ENCODE data around the gene FAM171A2.
"Not testable (repeated sequence)": the region's sequence is repeated elsewhere in the genome, so short reads cannot be mapped to it uniquely, and the experiment has no call there.

FAM171A2 gene

DNA sequence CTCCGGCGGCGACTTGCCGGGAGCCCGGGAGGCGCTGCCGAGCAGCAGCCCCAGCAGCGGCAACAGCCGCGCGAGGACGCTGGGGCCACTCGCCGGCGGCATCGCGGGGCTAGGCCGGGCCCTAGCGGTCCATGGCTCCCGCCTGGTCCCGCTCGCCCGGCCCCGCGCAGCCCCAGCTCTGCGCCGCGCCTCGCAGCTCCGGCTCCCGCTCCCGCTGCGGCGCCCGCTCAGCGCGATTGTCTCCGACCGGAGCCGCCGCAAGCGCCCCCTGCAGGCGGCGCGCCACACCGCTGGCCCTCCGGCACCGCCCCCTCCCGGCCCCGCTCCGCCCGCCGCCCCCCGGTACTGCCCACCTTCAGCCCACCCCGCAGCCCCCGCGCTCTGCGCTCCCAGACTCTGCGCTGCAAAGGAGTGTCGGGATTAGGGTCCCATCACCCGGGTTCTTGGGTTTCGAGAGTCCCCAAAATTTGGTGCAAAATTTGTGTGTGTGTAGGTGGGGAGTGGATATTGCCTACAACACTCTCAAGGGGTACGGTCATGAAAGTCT is at the start of gene FAM171A2:
Gene FAM171A2 (minus strand): TSS at position 241 of the 547 bp plus-strand sequence. CDS start 139 bp downstream, at position 102.
- peak; percentile 61 to 63 for DNase-seq (ENCODE audit: low read depth in 2 of 2)

DNA sequence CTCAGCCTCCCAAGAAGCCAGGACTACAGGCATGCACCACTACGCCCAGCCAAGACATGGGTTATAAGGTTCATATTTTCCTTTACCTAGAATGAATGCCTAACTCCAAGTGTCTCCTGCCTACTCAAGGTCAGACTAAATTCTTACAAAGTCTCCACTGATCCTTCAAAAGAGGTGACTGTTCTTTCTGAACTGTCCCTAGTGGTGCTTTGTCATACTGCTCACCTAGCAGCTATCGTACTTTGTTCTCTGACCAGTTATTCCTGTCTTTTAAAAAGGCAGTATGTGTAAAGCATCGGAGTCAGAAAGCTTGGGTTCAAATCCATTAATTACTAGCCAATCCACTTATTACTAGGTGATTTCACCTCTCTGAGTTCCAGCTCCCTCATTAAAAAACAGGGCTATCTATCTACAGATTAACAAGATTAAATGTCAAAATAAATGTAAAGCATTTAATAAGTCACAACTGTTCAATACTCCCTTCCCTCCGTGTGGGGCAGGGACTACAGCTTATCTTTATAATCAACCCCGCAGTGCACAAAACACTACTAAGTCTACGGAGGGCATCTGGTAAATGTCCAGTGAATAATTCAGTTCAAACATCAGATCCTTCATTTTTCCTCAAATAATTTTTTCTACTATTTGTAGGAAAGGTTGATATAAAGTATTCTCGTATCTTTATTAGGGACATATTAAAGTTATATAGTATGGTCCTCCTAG is 45.8 kb upstream of the FAM171A2 start:
- no peak for DNase-seq (ENCODE audit: low read depth in 2 of 2)

DNA sequence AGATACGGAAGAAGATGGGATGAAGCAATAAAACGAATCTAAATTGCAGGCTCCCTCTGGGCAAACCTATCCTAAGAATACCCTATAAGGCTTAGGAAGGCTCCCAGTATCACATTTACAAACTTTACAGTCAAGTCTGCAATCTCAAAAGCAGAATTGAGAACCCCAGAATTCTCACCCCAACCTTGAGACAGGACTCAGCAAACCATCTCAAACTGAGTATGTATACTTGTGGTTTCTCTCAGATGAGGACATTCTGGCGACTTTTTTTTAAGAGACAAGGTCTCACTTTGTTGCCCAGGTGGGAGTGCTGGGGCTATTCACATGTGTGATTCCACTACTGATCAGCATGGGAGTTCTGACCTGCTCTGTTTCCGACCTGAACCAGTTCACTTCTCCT is 45.1 kb upstream of the FAM171A2 start:
- no peak for DNase-seq (ENCODE audit: low read depth in 2 of 2)

DNA sequence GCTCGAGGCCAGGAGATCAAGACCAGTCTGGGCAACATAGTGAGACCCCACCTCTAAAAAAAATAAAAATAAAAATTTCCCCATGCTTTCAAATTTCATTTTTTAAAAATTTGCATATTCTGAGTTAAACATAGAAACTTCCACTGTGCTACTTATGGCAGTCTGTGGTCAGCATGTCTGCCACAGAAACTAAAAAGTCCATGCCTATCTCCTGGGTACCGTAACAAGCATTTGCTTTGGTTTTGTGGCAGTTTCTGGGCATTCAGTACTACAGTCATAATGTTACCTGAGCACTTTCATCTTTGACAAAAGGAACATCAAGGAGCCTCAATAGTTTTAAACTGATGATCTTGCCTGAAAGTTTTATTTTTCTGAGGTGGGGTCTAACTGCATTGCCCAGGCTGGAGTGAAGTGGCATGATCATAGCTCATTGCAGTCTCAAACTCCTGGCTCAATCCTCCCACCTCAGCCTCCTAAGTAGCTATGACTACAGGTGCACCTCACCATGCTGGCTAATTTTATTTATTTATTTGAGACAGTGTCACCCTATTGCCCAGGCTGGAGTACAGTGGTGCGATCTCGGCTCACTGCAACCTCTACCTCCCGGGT is 39.0 kb upstream of the FAM171A2 start:
- no peak for DNase-seq (ENCODE audit: low read depth in 2 of 2)

DNA sequence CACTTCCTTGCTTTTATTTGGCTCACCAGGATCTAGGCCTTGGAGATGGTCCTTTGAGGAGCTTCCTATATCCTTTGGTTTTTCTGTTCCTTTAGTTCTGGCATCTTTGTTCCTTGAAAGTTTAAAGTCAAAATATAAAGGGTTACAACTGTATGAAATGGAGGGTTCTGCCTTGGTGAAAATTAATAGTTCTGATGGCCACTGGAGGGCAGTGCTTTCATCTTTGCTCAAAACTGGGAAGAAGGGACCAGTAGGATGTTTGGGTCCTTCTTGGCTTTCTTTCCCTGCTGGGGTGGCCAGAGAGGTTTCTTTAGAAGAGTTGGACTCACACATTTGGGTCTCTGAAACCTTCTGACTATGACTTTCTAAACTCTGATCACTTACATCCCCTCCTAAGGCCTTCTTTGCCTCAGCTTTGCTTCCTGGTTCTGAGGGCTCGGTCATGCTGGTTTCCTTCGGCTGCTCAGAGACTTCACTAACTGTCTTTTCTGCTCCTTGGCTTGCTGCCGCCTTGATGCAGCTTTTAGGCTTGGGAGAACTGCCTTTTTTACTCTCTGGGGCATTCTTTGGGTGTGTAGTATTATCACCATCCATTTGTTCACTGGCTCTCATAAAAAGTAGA is 36.7 kb upstream of the FAM171A2 start:
- DNase-seq (ENCODE audit: low read depth in 2 of 2): no peak

DNA sequence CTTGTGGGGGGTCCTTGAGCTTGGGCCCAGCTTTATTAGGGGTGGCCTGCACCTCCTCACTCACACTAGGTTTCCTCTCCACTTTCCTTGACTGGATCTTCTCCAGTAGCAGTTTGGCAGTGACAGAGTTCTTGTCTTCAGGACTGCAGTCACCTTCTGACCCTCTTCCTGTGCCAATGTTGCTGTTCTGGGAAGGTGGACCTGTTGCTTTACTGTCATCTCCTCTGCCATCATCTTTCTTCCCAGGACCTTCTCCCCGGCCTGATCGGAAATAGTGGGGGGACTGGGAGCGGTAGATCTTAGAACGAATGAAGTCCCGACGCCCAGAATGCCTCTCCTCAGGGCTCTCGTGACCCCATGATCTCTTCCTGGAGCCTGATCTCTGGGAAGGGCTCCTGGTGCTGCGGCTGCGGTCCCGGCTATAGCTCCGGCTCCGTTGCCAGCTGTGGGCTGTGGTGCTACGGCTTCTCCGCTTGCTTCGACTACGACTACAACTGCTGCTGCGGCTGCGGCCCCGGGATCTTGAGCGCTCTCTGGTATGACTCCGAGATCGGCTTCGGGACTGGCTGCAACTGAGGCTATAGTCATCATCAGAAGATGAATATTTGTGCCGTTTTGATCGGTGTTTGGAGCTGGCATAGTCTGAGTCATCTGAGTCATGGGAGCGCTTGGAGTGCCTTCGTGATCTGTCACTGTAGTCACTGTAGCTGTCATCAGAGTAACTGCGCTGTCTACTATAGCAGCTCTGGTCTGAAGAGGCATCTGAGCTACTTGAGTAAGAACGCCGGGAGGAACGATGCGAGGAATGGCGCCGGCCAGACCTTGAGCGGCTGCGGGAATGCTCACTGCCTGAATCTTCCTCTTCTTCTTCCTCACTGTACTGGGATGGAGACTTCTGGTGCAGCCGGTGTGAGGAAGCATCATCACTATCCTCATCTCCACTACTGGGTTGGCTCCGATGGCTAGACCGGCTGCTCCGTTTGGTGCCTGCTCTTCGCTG is 35.3 kb upstream of the FAM171A2 start:
- DNase-seq (ENCODE audit: low read depth in 2 of 2): no peak

DNA sequence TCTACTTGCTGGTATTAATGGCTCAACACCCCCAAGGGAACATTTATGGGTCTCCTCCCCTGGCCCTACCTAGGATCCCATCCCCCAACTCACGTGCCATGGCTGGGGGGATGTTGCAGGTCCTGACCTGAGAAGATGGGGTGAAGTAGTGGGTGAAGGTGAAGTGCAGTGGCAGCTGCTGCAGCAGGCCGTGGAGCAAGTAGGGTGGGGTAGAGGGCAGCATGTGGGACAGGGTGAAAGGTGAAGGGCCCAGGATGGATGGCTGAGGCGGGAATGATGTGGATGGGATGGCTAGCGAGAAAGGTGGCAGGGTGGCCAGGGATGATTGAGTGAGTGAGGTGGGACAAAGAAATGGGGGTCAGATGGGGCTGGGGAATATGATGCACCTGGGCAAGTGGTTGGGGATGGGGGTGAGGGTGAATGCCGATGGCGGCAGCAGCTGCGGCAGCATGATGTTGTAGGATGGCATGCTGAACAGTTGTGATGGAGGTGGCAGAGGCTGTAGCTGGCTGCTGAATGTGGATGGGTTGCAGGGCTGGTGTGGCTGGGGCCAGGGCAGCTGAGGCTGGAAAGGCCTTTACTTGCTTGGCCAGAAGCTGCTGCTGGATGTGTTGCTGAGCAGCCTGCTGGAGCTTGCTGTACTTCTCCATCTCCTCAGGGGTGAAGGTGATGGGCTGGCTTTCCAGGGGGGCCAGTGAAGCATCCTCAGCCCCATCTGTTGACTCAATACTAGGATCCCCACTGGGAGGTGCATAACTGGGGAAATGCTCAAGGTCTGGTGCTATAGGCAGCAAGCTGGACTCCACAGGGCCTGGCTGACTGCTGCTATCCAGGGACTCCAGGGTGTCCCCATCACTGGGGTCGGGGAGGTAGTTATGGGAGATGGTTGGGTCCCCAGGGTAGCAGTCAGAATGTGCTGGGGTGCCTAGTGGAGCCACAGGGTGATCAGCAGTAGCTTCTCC is 34.1 kb upstream of the FAM171A2 start:
- DNase-seq (ENCODE audit: low read depth in 2 of 2): no peak

DNA sequence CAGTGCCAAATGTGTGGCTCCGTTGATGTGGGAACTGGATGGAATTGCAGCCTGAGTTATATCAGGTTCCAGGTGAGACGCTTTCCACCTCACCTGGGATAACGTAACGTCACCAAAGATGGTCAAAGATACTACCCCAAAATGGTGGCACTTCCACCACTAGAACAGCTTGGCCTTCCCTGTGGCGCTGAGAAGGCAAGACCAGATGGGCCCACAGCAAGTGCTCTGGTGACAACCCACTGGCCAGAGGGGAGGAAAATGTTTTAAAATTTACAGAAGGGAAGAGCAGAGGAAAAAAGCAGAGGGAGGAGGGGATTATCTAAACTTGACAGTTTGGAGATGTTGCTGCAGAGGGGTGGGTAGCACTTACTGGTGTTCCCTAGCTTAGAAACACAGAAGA is 33.3 kb upstream of the FAM171A2 start:
- no peak for DNase-seq (ENCODE audit: low read depth in 2 of 2)

DNA sequence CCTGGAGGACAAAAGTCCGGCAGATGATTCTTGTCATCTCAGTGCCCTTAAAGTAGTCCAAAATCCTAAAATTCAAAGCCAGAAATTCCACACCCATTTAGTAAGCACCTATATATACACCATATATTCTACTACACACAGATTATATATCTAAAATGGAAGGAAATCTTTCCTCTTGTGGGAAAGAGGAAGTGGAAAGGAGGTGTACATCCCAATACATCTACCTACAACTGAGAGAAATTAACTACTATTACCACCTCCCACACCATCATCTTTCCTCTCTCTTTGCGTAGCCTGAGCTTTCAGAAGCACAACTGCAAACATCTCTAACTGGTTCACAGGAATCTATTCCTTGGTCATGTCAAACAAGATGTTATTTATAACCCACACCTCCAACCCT is 31.2 kb upstream of the FAM171A2 start:
- DNase-seq (ENCODE audit: low read depth in 2 of 2): no peak

DNA sequence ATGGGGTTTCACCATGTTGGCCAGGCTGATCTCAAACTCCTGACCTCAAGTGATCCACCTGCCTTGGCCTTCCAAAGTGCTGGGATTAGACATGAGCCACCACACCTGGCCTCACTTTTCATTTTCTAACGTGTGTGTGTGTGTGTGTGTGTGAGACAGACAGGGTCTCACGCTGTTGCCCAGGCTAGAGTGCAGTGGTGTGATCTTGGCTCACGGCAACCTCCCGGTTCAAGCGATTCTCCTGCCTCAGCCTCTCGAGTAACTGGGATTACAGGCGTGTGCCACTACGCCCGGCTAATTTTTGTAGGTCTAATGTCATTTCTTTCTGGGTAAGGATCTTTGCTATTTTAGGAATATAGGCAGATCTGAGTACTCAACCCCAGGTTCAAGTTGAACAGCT is 30.5 kb upstream of the FAM171A2 start:
- DNase-seq (ENCODE audit: low read depth in 2 of 2): not testable (repeated sequence)

DNA sequence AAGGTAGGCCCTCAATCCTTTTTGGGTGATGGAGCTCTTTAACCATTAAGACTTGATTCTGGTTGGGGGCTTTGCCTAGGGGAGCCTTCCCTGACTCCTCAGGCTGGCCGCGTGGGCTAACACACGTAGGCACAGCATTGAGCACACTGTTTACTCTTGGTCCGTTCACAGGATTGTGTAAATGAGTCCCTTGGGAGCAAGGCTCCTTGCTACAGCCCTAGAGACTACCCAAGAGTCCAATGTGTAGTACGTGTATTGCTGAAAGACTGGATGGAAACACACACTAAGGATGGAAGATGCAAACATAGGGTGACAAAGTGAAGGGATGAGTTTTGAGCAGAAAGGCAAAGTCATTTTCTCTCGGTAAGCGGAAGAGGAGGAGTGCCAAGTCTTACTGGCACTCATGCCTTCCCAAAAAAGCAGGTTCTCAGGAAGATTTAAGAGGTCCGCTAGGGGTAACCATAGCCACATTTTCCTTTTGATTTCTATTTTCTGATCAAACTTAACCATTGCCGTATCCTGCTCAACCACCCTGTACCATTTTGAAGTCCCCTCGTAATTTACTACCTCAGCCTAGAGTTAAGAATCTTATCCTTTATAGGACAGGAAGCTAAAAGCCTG is 26.7 kb upstream of the FAM171A2 start:
- no peak for DNase-seq (ENCODE audit: low read depth in 2 of 2)

DNA sequence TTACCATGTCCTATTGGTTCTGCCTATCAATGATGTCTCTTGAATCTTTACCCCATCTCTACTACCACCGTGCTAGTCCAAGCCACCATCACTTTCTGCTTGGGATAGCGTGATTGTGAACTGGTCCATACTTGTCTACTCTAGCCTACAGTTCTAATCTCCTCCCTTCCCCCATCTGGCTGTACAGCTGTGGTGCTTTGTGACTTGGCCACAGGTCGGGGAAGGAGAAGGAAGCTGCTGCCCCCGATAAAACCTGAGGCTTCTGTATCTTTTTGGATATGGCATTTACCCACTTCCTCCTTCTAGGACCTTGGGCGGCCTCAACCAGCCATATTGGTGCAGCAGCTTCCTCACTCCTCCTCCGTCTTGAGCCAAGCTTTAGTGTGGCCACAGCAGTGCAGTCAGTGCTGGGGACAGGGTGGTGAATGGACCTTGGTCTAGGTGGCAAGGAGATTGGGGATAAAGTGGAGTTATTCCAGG is 26.1 kb upstream of the FAM171A2 start:
- no peak for DNase-seq (ENCODE audit: low read depth in 2 of 2)

DNA sequence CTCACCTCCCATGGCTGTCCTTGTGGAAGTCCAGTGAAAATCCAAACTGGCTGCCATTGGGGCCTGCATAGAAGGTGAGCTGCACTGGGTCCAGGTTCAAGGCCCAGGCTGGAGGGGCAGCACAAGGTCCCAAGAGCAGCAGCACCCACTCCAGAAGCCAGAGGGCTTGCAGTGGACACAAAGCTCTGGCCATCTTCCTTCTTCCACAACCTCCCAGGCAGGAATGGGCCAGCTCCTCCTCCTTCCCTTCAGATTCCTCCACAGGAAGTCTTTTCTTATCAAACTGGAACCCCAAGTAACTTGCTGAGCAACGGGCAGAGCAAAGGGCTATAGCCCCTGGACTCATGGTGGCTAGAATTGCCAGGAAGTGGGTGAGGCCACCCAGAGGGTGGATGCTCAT is 25.6 kb upstream of the FAM171A2 start, which contains the start of gene ITGA2B:
Gene ITGA2B (minus strand): TSS at position 369 of the 400 bp plus-strand sequence. CDS start 176 bp downstream, at position 193.
- no peak for DNase-seq (ENCODE audit: low read depth in 2 of 2)

DNA sequence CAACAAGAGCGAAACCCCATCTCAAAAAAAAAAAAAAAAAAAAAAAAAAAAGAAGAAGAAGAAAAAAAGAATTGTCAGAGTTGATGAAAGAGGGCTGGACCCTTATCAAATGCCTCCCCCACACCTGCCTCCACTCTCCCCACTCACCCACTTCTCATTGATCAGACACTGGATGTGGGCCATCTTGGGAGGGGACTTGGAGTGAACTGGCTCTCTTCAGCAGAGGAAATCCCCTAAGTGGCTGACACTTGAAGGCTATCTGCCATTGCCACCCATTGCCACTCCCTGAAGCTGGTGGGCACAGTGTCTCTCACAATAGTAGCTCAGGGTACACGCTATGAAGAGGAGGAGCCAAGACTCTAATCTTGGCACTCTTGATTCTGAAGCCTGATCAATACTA is 24.2 kb upstream of the FAM171A2 start:
- DNase-seq (ENCODE audit: low read depth in 2 of 2): no peak

DNA sequence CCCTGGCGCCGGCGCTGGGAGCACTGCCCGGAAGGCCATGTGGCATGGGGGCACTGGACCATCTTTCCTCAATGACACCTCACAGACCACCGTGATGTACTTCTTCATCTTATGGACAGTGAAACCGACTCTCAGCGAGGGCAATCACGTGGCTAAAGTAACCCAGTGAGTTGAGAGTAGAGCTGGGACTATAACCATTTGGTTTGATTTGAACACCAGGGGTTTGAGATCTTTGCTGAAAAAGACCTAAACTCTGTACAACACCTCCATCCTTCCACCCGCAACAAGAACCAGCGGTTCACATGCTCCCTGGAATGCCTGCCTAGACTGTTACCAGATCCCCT is 22.5 kb upstream of the FAM171A2 start:
- no peak for DNase-seq (ENCODE audit: low read depth in 2 of 2)

DNA sequence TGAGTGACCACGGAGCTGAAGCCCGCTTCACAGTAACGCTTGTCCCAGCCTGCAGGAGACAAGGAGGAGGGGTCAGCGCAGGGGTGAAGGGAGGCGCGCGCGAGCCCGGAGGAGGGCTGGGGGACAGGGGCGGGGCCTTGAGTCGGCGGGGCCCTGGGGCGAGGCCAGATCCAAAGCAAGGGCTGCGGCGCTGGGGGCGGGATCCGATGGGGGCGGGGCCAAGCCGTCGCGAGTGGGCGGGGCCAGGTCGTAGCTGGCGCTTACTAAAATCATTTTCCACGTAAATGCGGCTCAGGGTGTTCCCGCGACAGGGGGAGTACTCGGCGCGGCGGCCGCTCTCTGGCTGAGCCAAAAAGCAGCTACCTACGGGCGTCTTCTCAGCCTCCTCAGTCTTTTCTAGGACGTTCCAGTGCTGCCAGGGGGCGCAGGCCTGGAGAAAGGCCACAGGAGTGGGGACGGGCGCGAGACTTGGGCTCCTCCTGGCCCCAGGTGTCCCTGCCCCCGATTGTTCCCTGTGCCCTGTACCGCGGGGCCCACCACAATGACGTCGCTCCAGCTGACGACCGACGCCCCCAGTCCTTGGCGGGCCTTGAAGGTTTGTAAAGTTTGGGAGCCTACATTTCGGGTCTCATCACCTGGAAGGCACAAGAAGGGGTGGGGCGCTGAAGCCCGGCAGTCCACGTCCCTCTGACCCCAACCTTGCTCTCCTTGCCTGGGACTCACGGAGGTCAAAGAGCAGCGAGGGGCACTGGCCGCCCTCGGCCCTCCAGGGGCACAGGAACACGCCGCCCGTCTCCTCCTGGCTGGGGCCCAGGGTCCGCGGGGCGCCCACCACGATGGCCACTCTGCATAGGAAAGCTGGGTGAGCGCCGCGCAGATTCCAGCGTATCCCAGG is 21.9 kb upstream of the FAM171A2 start:
- DNase-seq (ENCODE audit: low read depth in 2 of 2): peak; percentile 83 to 90

DNA sequence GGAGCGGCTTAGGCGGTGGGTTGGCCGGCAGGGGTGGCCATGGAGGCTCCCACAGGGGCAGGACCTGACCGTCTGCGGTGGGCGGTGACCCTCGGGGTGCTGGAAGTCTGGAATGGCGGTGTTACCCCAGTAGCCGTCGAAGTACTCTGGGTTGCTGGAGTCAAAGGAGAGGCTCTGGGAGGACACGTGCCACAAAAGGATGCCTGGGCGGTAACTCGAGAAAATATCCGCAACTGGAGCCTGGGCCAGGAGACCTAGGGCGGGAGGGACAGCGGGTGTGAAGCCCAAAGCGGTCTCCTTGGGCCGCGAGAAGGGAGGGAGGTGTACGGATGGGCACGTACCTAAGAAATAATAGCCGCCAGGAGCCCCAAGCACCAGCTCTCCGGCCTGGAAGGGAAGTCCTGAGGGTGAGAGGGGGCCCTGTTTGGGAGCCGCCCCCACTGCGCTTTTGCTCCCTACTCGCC is 21.2 kb upstream of the FAM171A2 start:
- no peak for DNase-seq (ENCODE audit: low read depth in 2 of 2)

DNA sequence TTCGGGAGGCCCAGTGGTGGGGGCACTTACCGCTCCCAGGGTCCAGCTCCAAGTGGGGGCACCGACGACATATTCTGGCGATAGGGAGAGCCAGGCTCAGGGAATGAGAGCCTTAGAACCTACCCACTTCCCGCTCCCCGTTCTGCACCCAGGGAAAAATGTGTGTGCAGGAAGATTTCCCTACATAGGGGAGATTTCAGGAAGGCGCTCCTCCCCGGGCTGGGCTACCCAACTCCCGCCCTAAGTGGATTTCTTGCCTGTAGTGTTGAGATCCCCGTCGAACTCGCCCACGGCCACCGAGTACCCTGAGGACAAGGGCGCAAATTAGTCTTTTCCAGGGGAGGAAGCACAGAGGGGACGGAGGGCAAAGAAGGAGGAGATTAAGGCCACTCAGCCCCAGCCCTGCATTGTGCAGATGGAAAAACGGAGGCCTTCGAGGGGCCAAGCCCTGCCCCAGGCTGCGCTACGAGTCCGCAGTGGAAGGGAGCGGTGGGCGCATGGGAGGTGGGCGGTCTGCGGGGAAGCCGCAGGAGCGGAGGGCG is 20.7 kb upstream of the FAM171A2 start:
- DNase-seq (ENCODE audit: low read depth in 2 of 2): no peak

Data from stimulated activated CD4-positive, alpha-beta T cell treated with anti-CD3 and anti-CD28 coated beads, Interleukin-4, amount 100 ng/mL, for 48 hours (primary cell).